Mesodermal cell (in vitro differentiated cells): ENCODE data around the gene POLR2F.

ENCODE experiments used
- H3K27ac ChIP-seq: 2 replicates; pipeline ENCODE4 v1.7.0; 2013; ENCODE audit warnings: mild to moderate bottlenecking, low read depth, low read length, moderate library complexity; ENCODE audit not compliant: severe bottlenecking
- H3K36me3 ChIP-seq: 2 replicates; pipeline ENCODE4 v1.7.1; 2013; ENCODE audit warnings: mild to moderate bottlenecking, low read length, moderate library complexity; ENCODE audit not compliant: control insufficient read depth, insufficient read depth
- H3K4me1 ChIP-seq: one replicate; pipeline ENCODE4 v1.7.1; 2013; ENCODE audit warnings: mild to moderate bottlenecking, low read length; ENCODE audit not compliant: insufficient read depth, control insufficient read depth, poor library complexity, severe bottlenecking
- H3K4me3 ChIP-seq: 2 replicates; pipeline ENCODE4 v1.7.0; 2013; ENCODE audit warnings: low read length, control low read depth, mild to moderate bottlenecking; ENCODE audit not compliant: insufficient read depth, poor library complexity, severe bottlenecking; ENCODE audit errors: extremely low read depth
- H3K9me3 ChIP-seq: 2 replicates; pipeline ENCODE4 v1.7.1; 2013; ENCODE audit warnings: mild to moderate bottlenecking, low read length, moderate library complexity; ENCODE audit not compliant: control insufficient read depth
- WGBS, 2 experiments: methylation state at CpG; one replicate each; pipeline ENCODE4 v1.1.5; 2013; ENCODE audit warnings: missing lambda C conversion rate in 2 of 2; ENCODE audit not compliant: insufficient coverage in 2 of 2; 5-methylcytosine and 5-hydroxymethylcytosine counted together

Gene POLR2F

GRCh38 chr22:37925767-37926166 lies 27.7 kb upstream of the POLR2F start:
- no peaks in the 10 kb centered on the region for H3K9me3 ChIP-seq
- no peak overlapping the region for H3K27ac ChIP-seq
- H3K4me3 ChIP-seq = no peak overlapping the region
- peaks cover 91% of the 10 kb centered on the region for H3K36me3 ChIP-seq
- no peaks in the 10 kb centered on the region for H3K4me1 ChIP-seq
- 93 to 100% methylated on average over 3 to 5 of the region's 15 CpGs for WGBS, 2 experiments

- Histone ChIP-seq H3K27ac (no peak overlapping the region), H3K4me1 (no peaks in the 10 kb centered on the region), H3K4me3 (no peak overlapping the region), H3K9me3 (no peaks in the 10 kb centered on the region), H3K36me3 (peaks cover 91% of the 10 kb centered on the region)
- WGBS, 2 experiments = 98 to 100% methylated on average over 7 of the region's 7 CpGs
Measured at GRCh38 chr22:37926358-37926757, 27.1 kb upstream of the POLR2F start.

GRCh38 chr22:37926771-37927636 lies 26.5 kb upstream of the POLR2F start:
- H3K4me3 ChIP-seq = no peak overlapping the region
- WGBS, 2 experiments = 91 to 97% methylated on average over 25 to 31 of the region's 32 CpGs
- no peak overlapping the region for H3K27ac ChIP-seq
- H3K36me3 ChIP-seq = peaks cover 91% of the 10 kb centered on the region
- no peaks in the 10 kb centered on the region for H3K4me1 ChIP-seq
- H3K9me3 ChIP-seq = no peaks in the 10 kb centered on the region

- Histone ChIP-seq H3K4me3 (no peak overlapping the region), H3K9me3 (no peaks in the 10 kb centered on the region), H3K4me1 (no peaks in the 10 kb centered on the region), H3K27ac (no peak overlapping the region), H3K36me3 (peaks cover 96% of the 10 kb centered on the region)
- WGBS, 2 experiments = 83 to 91% methylated on average over 3 to 5 of the region's 5 CpGs
Measured at GRCh38 chr22:37927637-37927936, 25.9 kb upstream of the POLR2F start.

- H3K36me3 ChIP-seq = peaks cover 89% of the 10 kb centered on the region
Measured at GRCh38 chr22:37929390-37929789, 24.1 kb upstream of the POLR2F start.

GRCh38 chr22:37930270-37930951 lies 23.1 kb upstream of the POLR2F start:
- Histone ChIP-seq H3K4me1 (peaks cover 9% of the 10 kb centered on the region), H3K36me3 (peaks cover 79% of the 10 kb centered on the region), H3K9me3 (no peaks in the 10 kb centered on the region), H3K27ac (no peak overlapping the region), H3K4me3 (no peak overlapping the region)
- WGBS, 2 experiments = 88% methylated on average over 11 of the region's 11 CpGs

More at GRCh38 chr22:37929390-37929789, 24.1 kb upstream of the POLR2F start:
- H3K4me1 ChIP-seq = peaks cover 9% of the 10 kb centered on the region
- H3K9me3 ChIP-seq = no peaks in the 10 kb centered on the region
- no peak overlapping the region for H3K4me3 ChIP-seq
- no peak overlapping the region for H3K27ac ChIP-seq
- WGBS, 2 experiments = 97 to 100% methylated on average over 5 of the region's 5 CpGs

- peaks cover 77% of the 10 kb centered on the region for H3K36me3 ChIP-seq
- WGBS, 2 experiments = 97 to 100% methylated on average over 2 of the region's 2 CpGs
- peaks cover 9% of the 10 kb centered on the region for H3K4me1 ChIP-seq
Measured at GRCh38 chr22:37930952-37931440, 22.5 kb upstream of the POLR2F start.

GRCh38 chr22:37931893-37932389 lies 21.6 kb upstream of the POLR2F start:
- WGBS, 2 experiments = 94 to 97% methylated on average over 5 to 6 of the region's 6 CpGs
- Histone ChIP-seq H3K27ac (no peak overlapping the region), H3K9me3 (no peaks in the 10 kb centered on the region), H3K36me3 (peaks cover 75% of the 10 kb centered on the region), H3K4me1 (peaks cover 9% of the 10 kb centered on the region), H3K4me3 (no peak overlapping the region)

More at GRCh38 chr22:37930952-37931440, 22.5 kb upstream of the POLR2F start:
- Histone ChIP-seq H3K27ac (no peak overlapping the region), H3K9me3 (no peaks in the 10 kb centered on the region), H3K4me3 (no peak overlapping the region)

GRCh38 chr22:37932401-37932800 lies 21.1 kb upstream of the POLR2F start:
- Histone ChIP-seq H3K36me3 (peaks cover 75% of the 10 kb centered on the region), H3K4me1 (peaks cover 9% of the 10 kb centered on the region), H3K27ac (no peak overlapping the region), H3K4me3 (no peak overlapping the region), H3K9me3 (no peaks in the 10 kb centered on the region)
- 94 to 96% methylated on average over 9 to 10 of the region's 10 CpGs for WGBS, 2 experiments

GRCh38 chr22:37932821-37933578 lies 20.5 kb upstream of the POLR2F start:
- Histone ChIP-seq H3K4me3 (no peak overlapping the region), H3K4me1 (peaks cover 9% of the 10 kb centered on the region), H3K36me3 (peaks cover 76% of the 10 kb centered on the region), H3K27ac (peak overlapping the region; percentile 73), H3K9me3 (no peaks in the 10 kb centered on the region)
- WGBS, 2 experiments = 94 to 99% methylated on average over 15 to 21 of the region's 21 CpGs
